NB4 (cell line): ENCODE data around the gene NME4.
"Not testable (repeated sequence)": the region's sequence is repeated elsewhere in the genome, so short reads cannot be mapped to it uniquely, and the experiment has no call there.

Experiments used
- DNase-seq: peaks from one replicate; pipeline ENCODE4 v3.0.0; 2010; ENCODE audit warnings: low read depth
- H3K4me3 ChIP-seq: one replicate; pipeline ENCODE4 v1.5.1; 2011; ENCODE audit warnings: mild to moderate bottlenecking, low read depth, low read length, moderate library complexity
- MYC ChIP-seq: IDR thresholded peaks from 2 replicates; pipeline ENCODE4 v1.6.1; 2011; ENCODE audit warnings: low read depth, low read length
- POLR2A ChIP-seq: IDR thresholded peaks from 2 replicates; pipeline ENCODE4 v1.6.1; 2011; ENCODE audit warnings: mild to moderate bottlenecking; ENCODE audit not compliant: insufficient read length; ENCODE audit errors: extremely low read depth
- TF ChIP-seq, protein P1 (sequence below): IDR thresholded peaks from one replicate; pipeline ENCODE4 v1.5.1; 2012; ENCODE audit warnings: low read depth, low read length
- TF ChIP-seq, protein P2 (sequence below): IDR thresholded peaks from 2 replicates; pipeline ENCODE4 v1.6.1; 2011; ENCODE audit warnings: low read depth, low read length

Gene NME4

DNA sequence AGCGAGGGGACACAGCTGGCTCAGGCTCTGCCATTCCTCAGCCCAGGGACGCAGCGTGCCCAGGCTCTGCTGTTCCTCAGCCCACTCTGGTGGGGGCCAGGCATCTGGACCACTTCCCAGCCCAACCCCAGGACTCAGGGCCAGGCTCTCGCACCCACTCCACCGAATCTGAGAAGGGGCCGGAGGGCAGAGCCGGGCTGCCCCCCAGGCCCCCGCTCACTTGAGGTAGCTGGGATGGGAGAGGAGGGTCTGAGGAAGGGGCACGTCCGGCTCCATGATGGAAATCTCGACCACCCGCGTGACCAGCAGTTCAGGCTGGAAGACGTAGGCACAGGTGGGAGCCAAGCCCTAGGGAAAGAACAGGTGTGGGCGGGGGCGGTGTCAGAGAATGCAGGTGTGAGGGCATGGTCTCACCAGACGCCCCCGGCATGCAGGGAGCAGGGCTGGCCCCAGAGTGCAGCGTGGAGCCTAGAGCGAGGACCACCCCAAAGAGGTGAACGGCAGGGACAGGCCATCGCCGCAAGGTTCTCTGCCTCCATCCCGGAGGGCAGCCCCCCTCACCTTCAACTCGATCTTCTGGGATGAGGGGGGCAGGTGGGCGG, 20.1 kb upstream of the NME4 start:
- TF ChIP-seq, protein P1, sequence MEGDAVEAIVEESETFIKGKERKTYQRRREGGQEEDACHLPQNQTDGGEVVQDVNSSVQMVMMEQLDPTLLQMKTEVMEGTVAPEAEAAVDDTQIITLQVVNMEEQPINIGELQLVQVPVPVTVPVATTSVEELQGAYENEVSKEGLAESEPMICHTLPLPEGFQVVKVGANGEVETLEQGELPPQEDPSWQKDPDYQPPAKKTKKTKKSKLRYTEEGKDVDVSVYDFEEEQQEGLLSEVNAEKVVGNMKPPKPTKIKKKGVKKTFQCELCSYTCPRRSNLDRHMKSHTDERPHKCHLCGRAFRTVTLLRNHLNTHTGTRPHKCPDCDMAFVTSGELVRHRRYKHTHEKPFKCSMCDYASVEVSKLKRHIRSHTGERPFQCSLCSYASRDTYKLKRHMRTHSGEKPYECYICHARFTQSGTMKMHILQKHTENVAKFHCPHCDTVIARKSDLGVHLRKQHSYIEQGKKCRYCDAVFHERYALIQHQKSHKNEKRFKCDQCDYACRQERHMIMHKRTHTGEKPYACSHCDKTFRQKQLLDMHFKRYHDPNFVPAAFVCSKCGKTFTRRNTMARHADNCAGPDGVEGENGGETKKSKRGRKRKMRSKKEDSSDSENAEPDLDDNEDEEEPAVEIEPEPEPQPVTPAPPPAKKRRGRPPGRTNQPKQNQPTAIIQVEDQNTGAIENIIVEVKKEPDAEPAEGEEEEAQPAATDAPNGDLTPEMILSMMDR = no peak
- TF ChIP-seq, protein P2, sequence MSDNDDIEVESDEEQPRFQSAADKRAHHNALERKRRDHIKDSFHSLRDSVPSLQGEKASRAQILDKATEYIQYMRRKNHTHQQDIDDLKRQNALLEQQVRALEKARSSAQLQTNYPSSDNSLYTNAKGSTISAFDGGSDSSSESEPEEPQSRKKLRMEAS = no peak
- TF ChIP-seq MYC (no peak), POLR2A (no peak)
- DNase-seq = no peak
- no peak overlapping the region for H3K4me3 ChIP-seq

DNA sequence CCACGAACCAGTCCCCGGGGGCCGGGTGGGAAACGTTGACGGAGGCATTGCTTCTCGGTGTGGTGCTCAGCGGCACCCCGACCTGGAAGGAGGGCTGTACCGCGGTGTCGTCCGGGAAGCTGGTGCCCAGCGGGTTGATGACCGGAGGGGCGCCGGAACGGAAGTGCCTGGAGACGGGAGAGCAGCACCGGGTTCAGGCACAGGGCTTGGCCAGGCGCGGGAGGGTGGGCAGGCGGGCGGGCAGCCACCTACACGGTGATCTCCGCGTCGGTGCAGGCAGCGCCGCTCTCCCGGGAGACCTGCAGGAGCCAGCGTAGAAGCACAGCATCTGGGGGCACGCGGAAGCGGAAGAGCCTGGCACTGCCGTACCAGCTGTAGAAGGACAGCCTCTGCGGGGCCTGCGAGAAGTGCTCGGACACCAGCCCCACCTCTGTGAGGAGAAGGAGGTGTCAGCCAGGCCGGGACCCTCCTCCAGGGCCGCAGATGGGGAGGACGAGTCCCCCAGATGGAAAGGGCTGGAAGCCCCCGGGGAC, 19.5 kb upstream of the NME4 start:
- DNase-seq = no peak
- H3K4me3 ChIP-seq = no peak overlapping the region
- TF ChIP-seq, protein P1 = no peak
- TF ChIP-seq, protein P2 = no peak
- TF ChIP-seq POLR2A = no peak
- no peak for TF ChIP-seq MYC

DNA sequence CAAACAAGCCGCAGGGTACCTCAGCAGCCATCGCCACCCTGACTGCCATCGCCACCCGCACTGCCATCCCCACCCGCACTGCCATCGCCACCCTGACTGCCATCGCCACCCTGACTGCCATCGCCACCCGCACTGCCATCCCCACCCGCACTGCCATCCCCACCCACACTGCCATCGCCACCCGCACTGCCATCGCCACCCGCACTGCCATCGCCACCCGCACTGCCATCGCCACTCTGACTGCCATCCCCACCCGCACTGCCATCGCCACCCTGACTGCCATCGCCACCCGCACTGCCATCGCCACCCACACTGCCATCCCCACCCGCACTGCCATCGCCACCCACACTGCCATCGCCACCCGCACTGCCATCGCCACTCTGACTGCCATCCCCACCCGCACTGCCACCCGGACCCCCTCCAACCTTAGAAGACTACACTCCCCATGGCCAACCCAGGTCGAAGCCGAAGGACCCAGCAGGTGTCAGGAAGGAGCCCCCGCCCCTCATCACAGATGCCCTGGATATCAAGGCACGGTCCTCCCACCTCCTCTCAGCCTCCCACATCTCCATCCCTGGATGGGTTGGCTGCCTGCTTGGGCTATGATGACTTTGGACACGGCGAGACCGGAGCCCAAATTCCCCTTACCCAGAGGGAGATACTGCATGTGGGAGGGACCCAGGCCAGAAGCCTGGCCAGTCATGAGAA, 18.7 kb upstream of the NME4 start:
- not testable (repeated sequence) for H3K4me3 ChIP-seq, DNase-seq

DNA sequence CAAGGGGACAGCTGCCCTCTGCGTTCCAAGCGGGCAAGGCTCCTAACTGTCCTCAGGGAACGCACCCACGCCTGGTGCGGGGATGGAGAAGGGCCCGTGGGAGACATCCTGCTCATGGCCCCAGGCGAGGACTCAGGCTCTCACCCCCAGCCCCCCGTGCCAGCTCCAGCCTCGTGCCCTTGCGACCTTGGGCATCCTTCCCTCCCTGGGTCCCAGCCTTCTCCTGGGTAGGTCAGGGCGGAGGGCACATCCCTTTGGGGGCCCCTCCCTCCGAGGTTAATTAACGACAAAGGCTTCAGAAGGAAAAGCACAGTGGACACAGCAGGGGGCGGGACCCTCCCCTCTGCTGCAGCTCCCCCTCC, 18.2 kb upstream of the NME4 start:
- TF ChIP-seq, protein P2 = no peak
- DNase-seq = no peak
- H3K4me3 ChIP-seq = no peak overlapping the region

DNA sequence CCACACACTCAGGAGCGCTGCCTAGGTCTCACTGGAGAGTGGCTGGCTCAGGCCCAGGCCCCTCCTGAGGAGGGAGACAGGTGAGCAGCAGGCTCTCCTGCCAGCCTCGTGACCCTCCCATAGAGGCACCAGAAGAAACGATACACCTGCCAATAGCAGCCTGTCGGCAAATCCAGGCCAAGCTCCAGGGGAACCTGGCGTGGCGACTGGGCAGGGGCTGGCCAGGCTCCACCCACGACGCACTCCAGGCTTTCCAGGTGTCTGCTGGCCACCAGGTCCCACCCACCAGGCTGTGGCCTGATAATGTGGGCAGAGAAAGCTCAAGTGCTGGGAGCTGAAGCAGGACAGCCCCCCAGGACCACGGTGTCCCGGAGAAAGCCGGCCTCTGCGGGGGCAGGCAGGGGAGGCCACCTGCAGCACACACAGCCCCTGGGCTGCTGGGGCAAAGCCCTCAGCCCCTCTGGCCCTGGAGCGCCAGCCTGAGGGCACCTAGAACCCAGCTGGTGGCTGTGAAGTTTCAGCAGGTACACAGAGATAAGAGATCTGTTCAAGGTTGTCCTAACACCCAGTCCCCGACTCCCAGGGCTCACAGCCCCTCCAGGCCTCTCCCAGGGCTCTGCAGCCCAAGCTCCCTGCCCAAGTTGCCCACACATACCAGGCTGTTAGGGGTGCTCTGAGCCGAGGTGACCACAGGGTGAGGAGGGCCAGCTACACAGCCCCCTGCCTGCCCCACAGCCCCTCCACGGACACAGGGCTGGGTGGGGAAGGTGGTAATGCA, 17.6 kb upstream of the NME4 start:
- TF ChIP-seq, protein P2 = no peak
- TF ChIP-seq POLR2A (no peak), MYC (no peak)
- TF ChIP-seq, protein P1 = no peak
- H3K4me3 ChIP-seq = no peak overlapping the region
- no peak for DNase-seq

DNA sequence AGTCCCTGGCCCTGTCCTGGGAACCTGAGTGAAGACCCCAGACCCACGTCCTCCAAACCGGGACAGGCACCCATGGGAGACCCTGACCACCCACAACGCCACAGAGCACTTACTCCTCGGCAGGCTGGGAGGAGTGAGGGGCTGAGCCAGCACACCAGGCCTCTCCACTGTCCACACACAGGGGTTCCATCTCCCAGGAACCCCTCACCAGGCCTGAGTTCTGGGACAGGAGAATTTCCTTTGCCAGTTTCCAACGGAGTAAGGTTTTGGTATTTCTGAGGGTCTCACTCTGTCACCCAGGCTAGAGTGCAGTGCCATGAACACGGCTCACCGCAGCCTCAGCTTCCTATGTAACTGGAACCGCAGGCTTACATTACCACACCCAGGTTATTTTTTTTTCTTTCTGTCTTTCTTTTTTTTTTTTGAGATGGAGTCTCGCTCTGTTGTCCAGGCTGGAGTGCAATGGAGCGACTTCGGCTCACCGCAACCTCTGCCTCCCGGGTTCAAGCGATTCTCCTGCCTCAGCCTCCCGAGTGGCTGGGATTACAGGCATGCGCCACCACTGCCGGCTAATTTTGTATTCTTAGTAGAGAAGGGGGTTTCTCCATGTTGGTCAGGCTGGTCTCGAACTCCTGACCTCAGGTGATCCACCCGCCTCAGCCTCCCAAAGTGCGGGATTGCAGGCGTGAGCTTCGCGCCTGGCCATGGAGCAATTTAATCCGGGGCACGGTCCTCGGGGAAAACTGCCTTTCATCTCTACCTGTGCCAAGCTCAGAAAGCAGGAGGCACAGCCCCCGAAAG, 16.8 kb upstream of the NME4 start:
- H3K4me3 ChIP-seq = no peak overlapping the region
- TF ChIP-seq, protein P1 = no peak
- TF ChIP-seq MYC (no peak), POLR2A (no peak)
- TF ChIP-seq, protein P2 = no peak
- DNase-seq = no peak
